GM12878 (cell line): ENCODE measurements around the gene INCA1. TPM values are rescaled to one million over a fixed set of nuclear protein-coding genes. Genes with fewer than 3 reads are reported as not detected.

Experiments
- ATAC-seq: fragments of 200-7000 bp; cut with Tn5 transposase; 3 replicates; pipeline ENCODE4 v1.9.1; 2020; ENCODE audit warnings: mild to moderate bottlenecking, moderate library complexity
- BruUV-seq: library from RNA; stranded (reverse); fragments of 400-500 nt; replicated peaks from 2 replicates; lab custom pipeline; 2021; lab: Mats Ljungman, UMichigan
- CTCF ChIA-PET: fragments of 300-600 bp; sonication (Branson Sonifier 250); formaldehyde crosslinking; extraction: SDS; loops from one replicate; lab custom pipeline; 2021; ENCODE audit warnings: inconsistent platforms; lab: Yijun Ruan, JAX
- POLR2A ChIA-PET: fragments of 350-600 bp; formaldehyde crosslinking; extraction: SDS; loops from one replicate; lab custom pipeline; 2021; ENCODE audit warnings: inconsistent platforms; lab: Charles Lee
- RAD21 ChIA-PET: fragments of 300-600 bp; sonication (Branson Sonifier 250); formaldehyde crosslinking; loops from one replicate; lab custom pipeline; 2023; ENCODE audit warnings: antibody characterized with exemption; ENCODE audit not compliant: unreplicated experiment; lab: Charles Lee
- SMC1A ChIA-PET: fragments of 300-600 bp; sonication (Branson Sonifier 250); formaldehyde crosslinking; loops from one replicate; lab custom pipeline; 2023; ENCODE audit not compliant: unreplicated experiment, uncharacterized antibody; lab: Charles Lee
- DNase-seq: peaks from one replicate; pipeline ENCODE4 v3.0.0-alpha.2; 2011; ENCODE audit warnings: low read depth, low spot score
- FAIRE-seq: peaks from 3 replicates; lab custom pipeline; 2011; peaks lifted over from hg19 to GRCh38; lab: Jason Lieb, UNC
- H2AFZ ChIP-seq: 2 replicates; pipeline ENCODE4 v1.6.0; 2011; ENCODE audit warnings: low read depth, low read length, control low read depth; ENCODE audit not compliant: control insufficient read depth
- H3K27ac ChIP-seq: 2 replicates; pipeline ENCODE4 v1.5.1; 2011; ENCODE audit warnings: control low read depth; ENCODE audit not compliant: control insufficient read depth, insufficient read depth
- H3K27me3 ChIP-seq, 2 experiments: replicated peaks in 1 of 2; 2 replicates each; pipeline versions ENCODE4 v1.6.0 to v1.6.1; 2011; ENCODE audit warnings: low read length in 1 of 2; ENCODE audit not compliant: control insufficient read depth in 2 of 2, insufficient read depth in 2 of 2
- H3K36me3 ChIP-seq, 2 experiments: 2 replicates each; pipeline ENCODE4 v1.5.1; 2011; ENCODE audit warnings: low read length in 1 of 2; ENCODE audit not compliant: control insufficient read depth in 2 of 2, insufficient read depth in 2 of 2
- H3K4me1 ChIP-seq: 2 replicates; pipeline ENCODE4 v1.6.1; 2011; ENCODE audit warnings: mild to moderate bottlenecking, low read length, moderate library complexity, mixed read lengths; ENCODE audit not compliant: control insufficient read depth, insufficient read depth
- H3K4me2 ChIP-seq: 2 replicates; pipeline ENCODE4 v1.6.0; 2011; ENCODE audit warnings: control low read depth; ENCODE audit not compliant: control insufficient read depth, insufficient read depth
- H3K4me3 ChIP-seq: fragments of 200-600 bp; sonication (generic); 2 replicates; pipeline ENCODE4 v1.5.1; 2016
- H3K79me2 ChIP-seq: 2 replicates; pipeline ENCODE4 v1.6.0; 2011; ENCODE audit warnings: low read length; ENCODE audit not compliant: control insufficient read depth, insufficient read depth
- H3K9ac ChIP-seq: 2 replicates; pipeline ENCODE4 v1.8.0; 2011; ENCODE audit warnings: low read length, control low read depth, mixed read lengths; ENCODE audit not compliant: control insufficient read depth, insufficient read depth
- H3K9me3 ChIP-seq: replicated peaks from 3 replicates; pipeline ENCODE4 v1.5.1; 2011; ENCODE audit warnings: mild to moderate bottlenecking, low read length; ENCODE audit not compliant: control insufficient read depth, insufficient read depth
- H4K20me1 ChIP-seq: 2 replicates; pipeline ENCODE4 v1.6.0; 2011; ENCODE audit not compliant: control insufficient read depth, insufficient read depth
- BACH1 ChIP-seq: fragments of 450-650 bp; IDR thresholded peaks from 2 replicates; pipeline ENCODE4 v1.6.1; 2017; ENCODE audit warnings: mild to moderate bottlenecking, borderline replicate concordance
- BCL11A ChIP-seq: IDR thresholded peaks from 2 replicates; pipeline ENCODE4 v1.6.1; 2011; ENCODE audit warnings: low read depth, low read length
- CHD2 ChIP-seq: IDR thresholded peaks from 2 replicates; pipeline ENCODE4 v1.6.1; 2011; ENCODE audit warnings: low read depth, low read length, improper control_type of control experiment, borderline replicate concordance
- EGR1 ChIP-seq, 2 experiments: IDR thresholded peaks; 1 replicate in 1 of 2; 2 replicates in 1 of 2; pipeline ENCODE4 v1.6.1; 2011 to 2012; ENCODE audit warnings: low read depth in 2 of 2, low read length in 2 of 2, borderline replicate concordance in 1 of 2, mild to moderate bottlenecking in 1 of 2, moderate library complexity in 1 of 2
- NBN ChIP-seq: fragments of 450-650 bp; IDR thresholded peaks from 2 replicates; pipeline ENCODE4 v1.6.1; 2016
- POLR2AphosphoS5 ChIP-seq: IDR thresholded peaks from 2 replicates; pipeline ENCODE4 v1.6.1; 2011; ENCODE audit warnings: mild to moderate bottlenecking, low read length, inconsistent platforms
- SMC3 ChIP-seq: IDR thresholded peaks from 2 replicates; pipeline ENCODE4 v1.6.1; 2011; ENCODE audit warnings: low read length, improper control_type of control experiment, borderline replicate concordance
- TBL1XR1 ChIP-seq: IDR thresholded peaks from 2 replicates; pipeline ENCODE4 v1.6.1; 2012; ENCODE audit warnings: low read depth, low read length, improper control_type of control experiment
- TCF3 ChIP-seq: IDR thresholded peaks from 2 replicates; pipeline ENCODE4 v1.6.1; 2012; ENCODE audit warnings: low read depth, mild to moderate bottlenecking, low read length, borderline replicate concordance; ENCODE audit not compliant: insufficient read depth
- WRNIP1 ChIP-seq: IDR thresholded peaks from 2 replicates; pipeline ENCODE4 v1.6.1; 2011; ENCODE audit warnings: low read depth, low read length, improper control_type of control experiment, borderline replicate concordance
- ZNF384 ChIP-seq: IDR thresholded peaks from 2 replicates; pipeline ENCODE4 v1.6.1; 2012; ENCODE audit warnings: low read depth, mild to moderate bottlenecking, low read length, improper control_type of control experiment, borderline replicate concordance
- ZZZ3 ChIP-seq: IDR thresholded peaks from 2 replicates; pipeline ENCODE4 v1.6.1; 2011; ENCODE audit warnings: low read depth; ENCODE audit not compliant: control insufficient read depth, insufficient read length
- WGBS: methylation state at CpG from one replicate; pipeline ENCODE4 v1.1.6; 2016; ENCODE audit warnings: low lambda C conversion rate; ENCODE audit not compliant: insufficient replicate concordance, insufficient coverage; ENCODE audit errors: missing lambda C conversion rate; 5-methylcytosine and 5-hydroxymethylcytosine counted together
- in situ Hi-C: fragments of 300-500 bp; cut with MboI; formaldehyde crosslinking; loops from 9 replicates; pipeline ENCODE4 v1.14.3; 2018; ENCODE audit warnings: mixed read lengths
- intact Hi-C: fragments of 100-400 bp; cut with micrococcal nuclease; formaldehyde crosslinking; loops from one replicate; pipeline ENCODE4 v1.14.2; 2022; ENCODE audit not compliant: unreplicated experiment
- polyA plus RNA-seq, 11 experiments: library from polyadenylated mRNA; depleted of rRNA in 4 of 11; unstranded in 6 of 11; stranded (reverse) in 5 of 11; fragments of >200 nt; fragmentation: Nextera tagmentation in 4 of 11; fragmentation: Illumina TruSeq in 1 of 11; extraction: Ambion mirVana in 4 of 11; extraction: Trizol in 1 of 11; gene quantifications; 1 replicate in 1 of 11; 2 replicates in 10 of 11; pipeline versions ENCODE4 v1.2.1 to v1.2.3, GENCODE V29; 2011 to 2016; ENCODE audit warnings: inconsistent platforms in 2 of 11, missing spikeins in 2 of 11, low read depth in 1 of 11
- total RNA-seq, 4 experiments: library from RNA; depleted of rRNA in 3 of 4; stranded (reverse); fragments of >200 nt in 3 of 4; fragmentation: Illumina TruSeq in 1 of 4; extraction: Trizol in 1 of 4; gene quantifications; 2 replicates each; pipeline versions ENCODE4 v1.2.1 to v1.2.3, GENCODE V29; 2013 to 2021
- TF ChIP-seq, protein P1 (sequence below): fragments of 450-650 bp; formaldehyde crosslinking; IDR thresholded peaks from 2 replicates; pipeline ENCODE4 v1.4.0; 2022; ENCODE audit warnings: mild to moderate bottlenecking, moderate library complexity
- TF ChIP-seq, protein P2 (sequence below): fragments of 450-650 bp; IDR thresholded peaks from 2 replicates; pipeline ENCODE4 v1.6.1; 2017; ENCODE audit warnings: mild to moderate bottlenecking
- TF ChIP-seq, protein P3 (sequence below): IDR thresholded peaks from 2 replicates; pipeline ENCODE4 v1.6.1; 2012; ENCODE audit warnings: low read length, inconsistent platforms
- TF ChIP-seq, protein P4 (sequence below): IDR thresholded peaks from 2 replicates; pipeline ENCODE4 v1.6.1; 2011; ENCODE audit warnings: low read depth, mild to moderate bottlenecking, low read length, moderate library complexity, borderline replicate concordance; ENCODE audit errors: extremely low read depth

INCA1 gene
- total and polyA plus RNA-seq, 10 of the 15 experiments (the other 5 are each of a cell fraction or from before 2014, with no cell fraction given) = 0.19 to 1.8 (median 0.45) TPM

DNA sequence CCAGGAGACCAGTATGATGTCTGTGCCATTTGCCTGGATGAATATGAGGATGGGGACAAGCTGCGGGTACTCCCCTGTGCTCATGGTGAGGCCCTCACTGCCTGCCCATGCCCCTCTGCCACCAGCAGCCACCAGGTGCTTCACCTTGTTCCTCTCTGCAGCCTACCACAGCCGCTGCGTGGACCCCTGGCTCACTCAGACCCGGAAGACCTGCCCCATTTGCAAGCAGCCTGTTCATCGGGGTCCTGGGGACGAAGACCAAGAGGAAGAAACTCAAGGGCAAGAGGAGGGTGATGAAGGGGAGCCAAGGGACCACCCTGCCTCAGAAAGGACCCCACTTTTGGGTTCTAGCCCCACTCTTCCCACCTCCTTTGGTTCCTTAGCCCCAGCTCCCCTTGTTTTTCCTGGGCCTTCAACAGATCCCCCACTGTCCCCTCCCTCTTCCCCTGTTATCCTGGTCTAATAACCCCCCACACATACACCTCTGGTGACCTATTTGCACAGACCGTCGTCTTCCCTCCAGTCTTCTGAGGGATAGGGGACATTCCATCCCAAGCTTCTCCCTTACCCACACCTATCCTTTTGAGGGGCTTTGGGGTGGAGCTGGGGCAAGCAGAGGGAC lies 52.7 kb downstream of the INCA1 start:
- Histone ChIP-seq H3K27me3 (no peaks in the 10 kb centered on the region), H3K79me2 (peaks cover 82% of the 10 kb centered on the region), H4K20me1 (peaks cover 5% of the 10 kb centered on the region), H3K4me2 (peak overlapping the region; percentile 55), H2AFZ (no peak overlapping the region), H3K36me3 (peaks cover 20 to 22% of the 10 kb centered on the region in 2 experiments), H3K27ac (peak overlapping the region; percentile 100), H3K9ac (peak overlapping the region; percentile 100), H3K4me1 (peaks cover 36% of the 10 kb centered on the region), H3K4me3 (peak overlapping the region; percentile 96), H3K9me3 (no peaks in the 10 kb centered on the region)
- FAIRE-seq = no peak
- CTCF ChIA-PET = interaction anchor here (0.6 kb wide), 1 partner anchor 22 kb away, joined by 3 read pairs; the partner anchor contains the start of gene SPAG7
- WGBS = 2% methylated on average over 8 of the region's 8 CpGs
- in situ Hi-C loops (no loop called here), intact Hi-C loops (loop anchor here (5.0 kb wide), 1 partner anchor 293 kb away; no protein-coding TSS in a partner anchor)
- BruUV-seq = TSS peak; percentile 44
- RAD21 ChIA-PET = interaction anchor here (9.8 kb wide), 1 partner anchor 21 kb away, joined by 73 read pairs; the partner anchor contains the start of gene SPAG7
- DNase-seq = no peak
- ATAC-seq = peak; percentile 0
- POLR2A ChIA-PET = interaction anchor here (17.5 kb wide), 1 partner anchor 21 kb away, joined by 272 read pairs; the partner anchor contains the start of gene SPAG7
- SMC1A ChIA-PET = interaction anchor here (1.4 to 7.1 kb wide), 2 partner anchors 22 to 36 kb away, joined by 6 to 50 read pairs; partner anchors contain the start of gene SPAG7
- TF ChIP-seq, protein P1, sequence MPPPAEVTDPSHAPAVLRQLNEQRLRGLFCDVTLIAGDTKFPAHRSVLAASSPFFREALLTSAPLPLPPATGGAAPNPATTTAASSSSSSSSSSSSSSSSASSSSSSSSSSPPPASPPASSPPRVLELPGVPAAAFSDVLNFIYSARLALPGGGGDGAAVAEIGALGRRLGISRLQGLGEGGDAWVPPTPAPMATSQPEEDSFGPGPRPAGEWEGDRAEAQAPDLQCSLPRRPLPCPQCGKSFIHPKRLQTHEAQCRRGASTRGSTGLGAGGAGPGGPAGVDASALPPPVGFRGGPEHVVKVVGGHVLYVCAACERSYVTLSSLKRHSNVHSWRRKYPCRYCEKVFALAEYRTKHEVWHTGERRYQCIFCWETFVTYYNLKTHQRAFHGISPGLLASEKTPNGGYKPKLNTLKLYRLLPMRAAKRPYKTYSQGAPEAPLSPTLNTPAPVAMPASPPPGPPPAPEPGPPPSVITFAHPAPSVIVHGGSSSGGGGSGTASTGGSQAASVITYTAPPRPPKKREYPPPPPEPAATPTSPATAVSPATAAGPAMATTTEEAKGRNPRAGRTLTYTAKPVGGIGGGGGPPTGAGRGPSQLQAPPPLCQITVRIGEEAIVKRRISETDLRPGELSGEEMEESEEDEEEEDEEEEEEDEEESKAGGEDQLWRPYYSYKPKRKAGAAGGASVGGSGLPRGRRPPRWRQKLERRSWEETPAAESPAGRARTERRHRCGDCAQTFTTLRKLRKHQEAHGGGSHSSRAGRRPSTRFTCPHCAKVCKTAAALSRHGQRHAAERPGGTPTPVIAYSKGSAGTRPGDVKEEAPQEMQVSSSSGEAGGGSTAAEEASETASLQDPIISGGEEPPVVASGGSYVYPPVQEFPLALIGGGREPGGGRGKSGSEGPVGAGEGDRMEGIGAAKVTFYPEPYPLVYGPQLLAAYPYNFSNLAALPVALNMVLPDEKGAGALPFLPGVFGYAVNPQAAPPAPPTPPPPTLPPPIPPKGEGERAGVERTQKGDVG (CRISPR knock-in tag) = no peak
- TF ChIP-seq, protein P2, sequence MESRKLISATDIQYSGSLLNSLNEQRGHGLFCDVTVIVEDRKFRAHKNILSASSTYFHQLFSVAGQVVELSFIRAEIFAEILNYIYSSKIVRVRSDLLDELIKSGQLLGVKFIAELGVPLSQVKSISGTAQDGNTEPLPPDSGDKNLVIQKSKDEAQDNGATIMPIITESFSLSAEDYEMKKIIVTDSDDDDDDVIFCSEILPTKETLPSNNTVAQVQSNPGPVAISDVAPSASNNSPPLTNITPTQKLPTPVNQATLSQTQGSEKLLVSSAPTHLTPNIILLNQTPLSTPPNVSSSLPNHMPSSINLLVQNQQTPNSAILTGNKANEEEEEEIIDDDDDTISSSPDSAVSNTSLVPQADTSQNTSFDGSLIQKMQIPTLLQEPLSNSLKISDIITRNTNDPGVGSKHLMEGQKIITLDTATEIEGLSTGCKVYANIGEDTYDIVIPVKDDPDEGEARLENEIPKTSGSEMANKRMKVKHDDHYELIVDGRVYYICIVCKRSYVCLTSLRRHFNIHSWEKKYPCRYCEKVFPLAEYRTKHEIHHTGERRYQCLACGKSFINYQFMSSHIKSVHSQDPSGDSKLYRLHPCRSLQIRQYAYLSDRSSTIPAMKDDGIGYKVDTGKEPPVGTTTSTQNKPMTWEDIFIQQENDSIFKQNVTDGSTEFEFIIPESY = no peak
- TF ChIP-seq BCL11A (0 out of 2 replicates have a peak, but pooled peaks have one; percentile 42), EGR1 (IDR thresholded peaks at IDR 0.05; ENCODE audit: borderline replicate concordance in 1 of 2, low read depth in 2 of 2, low read length in 2 of 2) (0 out of 3 replicates have a peak, but pooled peaks of 1 of the 2 experiments have one; percentile 40), ZNF384 (no peak), POLR2AphosphoS5 (peak; percentile 77), TBL1XR1 (peak; percentile 30; the same call in 1 of the 2 replicates), SMC3 (no peak), NBN (no peak), WRNIP1 (no peak), TCF3 (0 out of 2 replicates have a peak, but pooled peaks have one; percentile 38), ZZZ3 (no peak), CHD2 (0 out of 2 replicates have a peak, but pooled peaks have one; percentile 45), BACH1 (peak; percentile 32; the same call in 1 of the 2 replicates)
- TF ChIP-seq, protein P3, sequence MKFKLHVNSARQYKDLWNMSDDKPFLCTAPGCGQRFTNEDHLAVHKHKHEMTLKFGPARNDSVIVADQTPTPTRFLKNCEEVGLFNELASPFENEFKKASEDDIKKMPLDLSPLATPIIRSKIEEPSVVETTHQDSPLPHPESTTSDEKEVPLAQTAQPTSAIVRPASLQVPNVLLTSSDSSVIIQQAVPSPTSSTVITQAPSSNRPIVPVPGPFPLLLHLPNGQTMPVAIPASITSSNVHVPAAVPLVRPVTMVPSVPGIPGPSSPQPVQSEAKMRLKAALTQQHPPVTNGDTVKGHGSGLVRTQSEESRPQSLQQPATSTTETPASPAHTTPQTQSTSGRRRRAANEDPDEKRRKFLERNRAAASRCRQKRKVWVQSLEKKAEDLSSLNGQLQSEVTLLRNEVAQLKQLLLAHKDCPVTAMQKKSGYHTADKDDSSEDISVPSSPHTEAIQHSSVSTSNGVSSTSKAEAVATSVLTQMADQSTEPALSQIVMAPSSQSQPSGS = no peak
- TF ChIP-seq, protein P4, sequence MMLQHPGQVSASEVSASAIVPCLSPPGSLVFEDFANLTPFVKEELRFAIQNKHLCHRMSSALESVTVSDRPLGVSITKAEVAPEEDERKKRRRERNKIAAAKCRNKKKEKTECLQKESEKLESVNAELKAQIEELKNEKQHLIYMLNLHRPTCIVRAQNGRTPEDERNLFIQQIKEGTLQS = no peak
